HG03108 (cell line): Measurements from ENCODE around the gene RAI14.
"Not testable (repeated sequence)": the region's sequence is repeated elsewhere in the genome, so short reads cannot be mapped to it uniquely, and the experiment has no call there.

ENCODE experiments used
- ATAC-seq: cut with Tn5 transposase; IDR thresholded peaks from one replicate; pipeline ENCODE4 v1.9.1; 2021; ENCODE audit warnings: moderate library complexity; ENCODE audit not compliant: unreplicated experiment

The RAI14 gene

DNA sequence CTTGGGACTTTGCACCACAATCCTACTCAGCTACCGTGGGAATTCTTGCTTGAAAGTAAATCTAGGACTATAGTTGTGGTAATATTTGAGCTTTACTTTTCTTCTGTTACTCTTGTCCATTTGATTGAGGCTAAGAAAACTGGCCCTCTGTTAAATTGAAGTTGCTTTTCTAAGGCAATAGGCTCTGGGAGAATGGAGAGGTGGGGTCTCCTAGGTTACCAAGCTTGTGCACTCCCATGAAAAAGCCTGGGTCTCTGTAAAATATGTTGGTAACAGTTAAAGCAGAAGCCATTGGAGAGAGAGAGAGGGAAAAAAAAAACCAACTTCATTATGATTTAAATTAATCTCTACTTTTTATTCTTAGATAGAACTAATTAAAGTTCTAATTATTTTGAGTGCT lies 68.6 kb downstream of the RAI14 start:
- no peak for ATAC-seq

DNA sequence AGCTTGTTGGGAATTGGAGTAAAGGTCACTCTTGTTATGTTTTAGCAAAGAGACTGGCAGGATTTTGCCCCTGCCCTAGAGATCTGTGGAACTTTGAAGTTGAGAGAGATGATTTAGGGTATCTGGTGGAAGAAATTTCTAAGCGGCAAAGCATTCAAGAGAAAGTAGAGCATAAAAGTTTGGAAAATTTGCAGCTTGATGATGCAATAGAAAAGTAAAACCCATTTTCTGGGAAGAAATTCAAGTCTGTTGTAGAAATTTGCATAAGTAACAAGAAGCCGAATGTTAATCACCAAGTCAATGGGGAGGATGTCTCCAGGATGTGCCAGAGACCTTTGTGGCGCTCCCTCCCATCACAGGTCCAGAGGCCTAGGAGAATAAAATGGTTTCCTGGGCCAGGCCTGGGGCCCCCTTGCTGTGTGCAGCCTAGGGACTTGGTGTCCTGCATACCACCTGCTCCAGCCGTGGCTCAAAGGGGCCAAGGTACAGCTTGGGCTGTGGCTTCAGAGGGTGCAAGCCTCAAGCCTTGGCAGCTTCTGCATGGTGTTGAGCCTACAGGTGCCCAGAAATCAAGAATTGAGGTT lies 71.1 kb downstream of the RAI14 start:
- ATAC-seq, result not testable (repeated sequence)

DNA sequence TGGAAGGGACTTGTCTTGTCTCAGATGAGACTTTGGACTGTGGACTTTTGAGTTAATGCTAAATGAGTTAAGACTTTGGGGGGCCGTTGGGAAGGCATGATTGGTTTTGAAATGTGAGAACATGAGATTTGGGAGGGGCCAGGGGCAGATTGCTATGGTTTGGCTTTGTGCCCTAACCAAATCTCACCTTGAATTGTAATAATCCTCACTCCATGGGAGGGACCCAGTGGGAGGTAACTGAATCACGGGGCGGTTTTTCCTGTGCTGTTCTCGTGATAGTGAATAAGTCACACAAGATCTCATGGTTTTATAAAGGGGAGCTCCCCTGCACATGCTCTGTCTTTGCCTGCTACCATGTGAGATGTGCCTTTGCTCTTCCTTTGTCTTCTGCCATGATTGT lies 72.1 kb downstream of the RAI14 start:
- ATAC-seq, result no peak

DNA sequence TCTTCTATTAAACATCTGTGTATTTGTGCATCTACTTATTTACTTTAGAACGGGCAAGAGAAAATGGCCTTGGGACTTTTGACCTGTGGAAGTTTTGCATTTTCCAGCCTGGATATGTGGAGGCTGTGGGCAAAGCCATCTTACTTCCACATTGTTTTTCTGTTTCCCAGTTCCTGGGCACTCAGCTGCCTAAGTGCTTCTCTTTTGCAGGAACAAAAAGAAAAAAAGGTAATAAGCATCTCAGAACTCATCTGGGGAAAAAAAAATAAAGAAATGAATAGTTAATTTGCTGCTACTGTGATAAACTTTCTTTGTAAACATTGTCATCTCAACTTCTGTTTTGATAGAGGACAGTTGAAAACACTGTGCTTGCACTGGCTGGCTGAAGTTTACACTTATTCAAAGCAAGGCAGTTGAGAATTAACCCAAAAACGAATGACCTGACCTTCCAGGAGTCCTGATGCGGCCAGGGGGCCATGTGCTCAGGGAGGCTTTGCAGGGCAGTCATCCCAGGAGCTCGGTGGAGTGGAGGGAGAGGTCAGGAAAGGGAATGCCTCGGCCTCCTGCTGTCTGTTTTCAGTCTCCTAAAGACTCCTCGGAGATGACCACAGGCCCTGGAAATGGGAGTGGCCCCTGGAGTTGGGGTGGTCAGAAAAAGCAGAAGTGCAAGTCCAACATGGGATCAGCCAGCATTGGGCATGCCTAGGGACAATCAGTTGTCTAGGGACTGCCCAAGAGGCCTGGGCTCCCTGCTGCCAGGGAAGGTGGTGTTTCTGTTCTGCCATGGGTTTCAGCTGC lies 75.5 kb downstream of the RAI14 start:
- no peak for ATAC-seq

DNA sequence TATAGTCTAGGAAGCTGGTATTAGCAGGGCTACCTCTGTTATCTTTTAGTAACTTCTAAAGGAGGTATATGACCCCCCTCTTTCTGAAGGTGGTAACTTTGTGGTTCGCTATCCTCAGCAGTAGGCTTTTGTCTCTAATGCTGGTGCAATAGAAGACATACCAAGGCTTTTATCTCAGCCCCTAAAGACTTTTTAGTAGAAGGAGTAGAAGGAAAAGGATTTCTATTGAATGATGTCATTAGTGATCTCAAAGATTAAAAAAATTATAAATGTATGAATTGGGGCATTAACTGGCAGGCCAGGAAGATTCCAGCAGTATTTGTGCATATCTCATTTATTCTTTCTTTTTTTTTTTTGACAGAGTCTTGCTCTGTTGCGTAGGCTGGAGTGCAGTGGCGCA lies 78.2 kb downstream of the RAI14 start:
- no peak for ATAC-seq

DNA sequence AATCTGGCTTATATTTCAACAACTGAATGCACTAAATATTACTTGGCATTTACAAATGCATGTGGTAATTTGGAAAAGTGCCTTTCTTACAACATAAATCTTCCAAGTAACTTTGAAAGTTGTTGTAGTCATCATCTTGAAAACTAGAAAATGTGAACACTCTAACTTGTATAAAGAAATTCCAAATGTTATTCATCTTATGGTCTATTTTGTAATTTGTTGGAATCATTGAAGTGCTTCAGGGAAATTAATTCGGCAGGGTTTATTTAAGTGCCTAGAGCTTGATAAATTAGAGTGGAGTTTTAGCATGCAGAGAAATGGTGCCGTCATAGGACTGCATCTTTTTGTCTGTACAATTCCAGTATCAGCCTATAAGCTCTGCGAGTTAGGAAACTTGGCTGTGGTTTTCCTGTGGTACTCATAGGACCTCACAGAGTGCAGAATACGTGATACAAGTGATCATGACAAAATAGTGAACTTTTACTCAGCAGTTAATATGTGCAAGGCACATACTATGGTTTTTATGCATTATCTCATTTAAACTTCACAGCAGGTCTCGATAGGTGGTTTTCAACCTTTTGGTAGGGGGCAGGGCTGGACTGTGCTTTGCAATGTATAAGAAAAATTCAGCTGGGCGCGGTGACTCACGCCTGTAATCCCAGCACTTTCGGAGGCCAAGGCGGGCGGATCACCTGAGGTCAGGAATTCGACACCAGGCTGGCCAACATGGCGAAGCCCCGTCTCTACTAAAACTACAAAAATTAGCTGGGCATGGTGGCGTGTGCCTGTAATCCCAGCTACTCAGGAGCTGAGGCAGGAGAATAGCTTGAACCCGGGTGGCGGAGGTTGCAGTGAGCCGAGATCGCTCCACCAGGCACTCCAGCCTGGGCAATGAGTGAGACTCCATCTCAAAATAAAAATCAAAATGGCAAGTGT lies 79.6 kb downstream of the RAI14 start:
- ATAC-seq, result no peak

DNA sequence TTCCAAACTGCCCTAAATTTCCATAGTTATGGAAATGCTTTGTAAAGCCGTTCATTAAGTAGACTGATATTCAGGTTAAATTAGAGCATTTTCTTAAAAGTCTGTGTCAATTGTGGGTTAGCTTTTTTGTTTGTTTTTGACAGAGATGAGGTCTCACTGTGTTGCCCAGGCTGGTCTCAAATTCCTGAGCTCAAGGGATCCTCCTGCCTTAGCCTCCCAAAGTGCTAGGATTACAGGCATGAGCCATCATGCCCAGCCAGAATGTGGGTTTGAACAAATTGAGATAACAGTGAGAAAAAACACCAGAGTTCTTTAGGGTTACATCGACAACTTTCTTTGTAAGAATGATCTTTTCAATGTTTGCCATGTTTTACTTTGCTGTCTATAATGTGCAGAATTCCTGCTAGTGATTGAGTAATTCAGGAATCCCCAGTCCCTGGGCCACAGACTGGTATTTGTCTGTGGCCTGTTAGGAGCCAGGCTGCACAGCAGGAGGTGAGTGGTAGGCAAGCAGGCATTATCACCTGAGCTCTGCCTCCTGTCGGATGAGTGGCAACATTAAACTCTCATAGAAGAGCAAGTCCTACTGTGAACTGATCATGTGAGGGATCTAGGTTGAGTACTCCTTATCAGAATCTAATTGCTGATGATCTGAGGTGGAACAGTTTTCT lies 80.5 kb downstream of the RAI14 start:
- ATAC-seq, result no peak

DNA sequence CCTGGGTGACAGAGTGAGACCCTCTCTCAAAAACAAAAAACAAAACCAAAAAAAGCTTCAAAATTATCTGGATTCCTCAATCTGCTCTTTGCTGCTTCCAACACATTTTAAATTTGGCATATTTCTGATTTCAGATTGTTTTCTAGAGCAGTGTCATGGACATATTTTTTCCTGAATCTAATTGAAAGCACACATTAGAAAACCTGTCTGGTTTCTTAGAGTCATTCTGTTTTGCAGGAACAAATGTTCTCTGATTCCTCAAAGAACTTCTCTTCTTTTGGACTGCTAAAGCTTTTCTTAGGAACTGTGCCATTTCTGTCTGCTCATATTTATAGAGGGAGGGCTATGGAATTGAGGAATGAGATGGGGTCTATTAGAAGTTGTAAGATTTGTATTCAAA lies 81.6 kb downstream of the RAI14 start:
- ATAC-seq, result no peak

DNA sequence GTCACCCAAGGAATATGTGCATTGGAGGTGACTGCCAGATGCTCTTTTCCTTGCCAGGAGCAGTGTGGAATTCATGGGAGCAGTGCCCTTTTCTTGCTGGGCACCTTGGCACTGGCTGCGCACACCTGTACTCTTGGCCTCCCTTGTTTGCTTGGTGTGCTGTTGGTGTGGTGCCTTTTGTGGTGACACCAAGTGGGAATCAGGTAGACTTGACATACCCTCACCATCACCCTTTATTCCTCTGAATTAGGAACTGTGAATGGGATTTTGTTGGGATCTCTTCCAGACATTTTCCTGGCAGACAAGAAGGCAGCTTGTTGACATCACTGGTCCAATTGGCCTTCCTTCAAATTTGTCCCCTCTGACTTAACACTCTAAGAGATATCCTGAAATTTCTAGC lies 82.3 kb downstream of the RAI14 start:
- ATAC-seq, result no peak

DNA sequence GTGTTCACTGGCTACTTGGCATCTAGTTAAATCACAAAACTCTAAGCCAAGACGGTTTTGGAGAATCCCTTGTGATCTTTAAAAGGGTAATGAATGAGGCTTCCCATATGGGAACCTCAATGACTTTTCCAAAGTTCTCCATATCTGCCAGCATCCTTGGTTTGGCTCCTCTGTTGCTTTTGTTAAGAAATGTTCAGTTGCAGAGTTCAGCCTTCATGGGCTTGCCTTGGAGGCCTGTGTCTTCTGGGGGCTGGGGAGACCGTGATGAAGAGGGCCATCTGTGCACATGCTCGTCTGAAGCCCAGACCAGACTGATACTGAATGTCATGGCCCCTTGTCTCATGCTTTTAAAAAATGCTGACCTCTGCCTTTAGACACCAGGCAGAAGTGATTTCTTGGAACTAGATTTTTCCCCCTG lies 84.3 kb downstream of the RAI14 start:
- ATAC-seq, result no peak

DNA sequence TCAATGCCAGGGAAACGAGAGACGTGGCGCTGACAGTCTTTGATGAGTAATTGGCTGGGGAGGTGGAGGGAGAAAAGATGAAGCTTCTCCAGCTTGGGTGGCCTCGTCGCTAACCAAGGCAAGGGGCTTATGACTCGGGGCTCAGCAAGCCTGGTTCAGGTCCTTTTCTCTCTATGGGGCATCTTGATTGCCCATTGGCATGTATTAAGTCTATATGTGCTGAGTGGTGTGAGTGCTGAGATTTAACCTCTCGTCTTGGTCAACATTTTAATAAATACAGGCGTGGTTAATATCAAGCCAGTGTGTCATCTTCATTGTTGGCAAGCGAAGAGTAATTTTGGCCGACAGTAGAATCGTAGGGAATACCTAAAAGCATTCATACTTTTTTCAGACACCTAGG lies 85.9 kb downstream of the RAI14 start:
- no peak for ATAC-seq

DNA sequence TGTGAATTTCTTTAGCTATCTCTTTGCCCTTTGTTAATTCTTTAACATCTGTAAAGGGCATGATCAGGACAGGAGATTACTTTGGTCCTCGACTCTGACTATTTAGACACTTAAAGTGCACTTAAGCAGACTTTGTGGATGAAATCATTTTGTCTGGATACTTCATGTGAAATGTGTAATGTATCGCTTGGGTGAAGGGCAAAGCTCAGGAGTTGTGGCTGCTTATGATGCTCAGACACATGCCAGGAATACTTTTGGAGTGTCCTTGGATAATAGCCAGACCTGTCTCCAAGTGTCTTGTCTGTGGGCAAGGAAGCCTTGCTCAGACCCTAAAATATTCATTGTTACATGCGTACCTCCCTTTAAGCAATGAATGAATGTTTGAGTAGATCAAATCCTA lies 87.8 kb downstream of the RAI14 start:
- ATAC-seq, result no peak

DNA sequence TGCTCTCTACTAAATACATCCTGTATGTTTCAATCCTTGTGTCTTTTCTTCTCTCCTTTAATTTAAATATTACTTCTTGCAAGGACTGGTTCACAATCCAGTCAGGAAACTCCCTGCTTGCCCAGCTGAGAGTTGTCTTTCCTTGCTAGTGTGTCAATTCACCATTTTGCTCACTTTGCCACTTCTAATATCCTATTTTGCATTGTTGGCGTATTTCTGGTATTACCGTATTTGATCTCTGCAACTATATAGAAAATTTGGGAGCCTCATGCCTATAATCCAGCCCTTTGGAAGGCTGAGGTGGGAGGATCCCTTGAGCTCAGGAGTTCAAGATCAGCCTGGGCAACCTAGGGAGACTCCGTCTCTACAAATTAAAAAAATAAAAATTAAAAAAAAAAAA lies 92.3 kb downstream of the RAI14 start:
- ATAC-seq, result no peak

DNA sequence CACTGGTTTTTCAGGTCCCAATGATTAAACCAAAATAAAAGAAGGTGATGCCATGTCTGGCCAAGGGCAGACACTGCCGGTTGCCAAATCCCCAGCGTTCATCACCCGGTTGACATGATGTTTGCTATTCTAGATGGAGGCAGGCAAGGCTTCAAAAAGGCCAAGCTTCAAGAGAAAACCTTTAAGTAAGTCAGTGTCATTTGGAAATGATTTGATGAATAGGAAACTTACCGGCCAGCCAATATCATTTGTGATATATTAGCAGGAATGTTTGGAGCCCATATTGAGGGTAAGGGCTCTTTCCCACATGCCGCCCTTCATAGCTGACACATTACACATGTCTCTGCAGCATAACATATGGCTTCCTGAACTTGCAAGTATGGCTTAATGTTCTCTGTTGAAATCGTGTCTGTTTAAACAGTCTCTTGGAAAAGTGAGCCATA lies 93.3 kb downstream of the RAI14 start:
- ATAC-seq, result no peak

DNA sequence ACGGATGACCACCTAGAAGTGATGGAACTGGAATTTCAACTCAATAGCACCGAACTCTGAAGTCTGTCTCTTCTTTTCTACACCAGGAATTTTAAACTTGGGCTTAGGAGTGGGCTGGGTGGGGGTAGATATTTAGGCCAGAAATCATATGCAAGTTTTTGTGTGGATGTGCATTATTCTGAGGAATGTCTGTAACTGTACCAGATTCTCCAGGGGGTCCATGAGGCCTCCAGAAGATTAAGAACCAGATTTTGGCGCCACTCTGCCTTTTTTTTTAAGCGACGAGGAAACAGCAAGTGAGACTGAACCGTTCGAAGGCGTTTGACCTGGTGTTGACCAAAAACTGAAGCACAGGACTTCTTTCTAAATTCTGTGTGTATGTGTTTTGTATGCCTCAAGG lies 94.1 kb downstream of the RAI14 start:
- ATAC-seq, result no peak

DNA sequence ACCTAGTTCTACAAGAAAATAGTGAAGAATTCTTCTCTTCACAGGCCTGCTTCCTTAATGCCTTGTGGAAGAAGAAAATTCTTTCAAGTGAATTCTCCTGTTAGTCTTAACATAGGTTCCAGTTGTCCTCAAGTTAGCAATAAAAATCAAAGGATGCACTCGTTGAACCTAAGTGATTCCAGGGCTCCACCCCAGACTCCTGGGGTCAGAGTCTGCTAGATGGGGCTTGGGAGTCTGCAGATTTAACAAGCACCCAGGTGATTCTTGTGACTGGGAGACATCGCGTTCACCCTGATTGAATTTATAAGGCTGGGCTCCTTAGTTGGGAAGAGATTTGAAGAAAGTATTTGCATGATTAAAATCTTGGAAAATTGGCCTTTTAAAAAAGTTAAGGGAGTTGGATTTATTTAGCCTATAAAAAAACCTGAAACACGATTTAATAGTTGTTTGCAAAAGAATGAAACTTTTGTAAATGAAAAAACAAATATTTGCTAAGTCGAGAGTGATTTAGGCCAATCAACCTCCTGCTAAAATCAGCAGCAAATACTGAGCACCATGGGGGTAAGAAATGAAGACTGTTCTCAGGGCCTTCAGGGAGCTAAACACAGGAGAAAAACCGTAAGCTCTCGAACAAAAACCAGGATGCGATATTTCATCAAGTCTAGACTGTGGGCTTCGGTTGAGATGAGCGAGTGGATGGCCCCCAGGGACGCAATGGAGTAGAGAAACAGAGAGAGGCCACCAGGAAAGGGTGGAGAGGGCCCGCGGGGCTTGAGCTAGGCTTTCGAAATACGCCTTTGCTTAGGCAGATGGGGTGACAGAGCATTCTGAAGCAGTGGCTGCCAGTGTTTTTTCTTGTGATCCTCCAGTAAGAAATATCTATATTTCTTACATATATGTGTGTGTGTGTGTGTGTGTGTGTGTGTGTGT lies 95.9 kb downstream of the RAI14 start:
- ATAC-seq, result no peak

DNA sequence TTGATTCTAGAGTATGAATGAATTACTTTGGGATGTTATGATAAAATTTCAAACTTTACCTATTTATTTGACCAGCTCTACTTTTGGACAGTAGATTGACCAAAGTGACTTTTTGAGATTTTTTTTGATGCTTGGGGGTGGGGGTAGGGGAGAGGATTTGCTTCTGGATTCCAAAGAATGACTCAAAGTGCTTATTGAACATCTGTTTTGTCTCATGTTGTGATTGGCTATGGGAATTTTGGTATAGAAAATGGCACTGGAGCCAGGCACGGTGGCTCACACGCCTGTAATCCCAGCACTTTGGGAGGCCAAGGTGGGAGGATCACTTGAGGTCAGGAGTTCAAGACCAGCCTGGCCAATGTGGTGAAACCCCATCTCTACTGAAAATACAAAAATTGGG lies 97.1 kb downstream of the RAI14 start:
- ATAC-seq, result not testable (repeated sequence)

DNA sequence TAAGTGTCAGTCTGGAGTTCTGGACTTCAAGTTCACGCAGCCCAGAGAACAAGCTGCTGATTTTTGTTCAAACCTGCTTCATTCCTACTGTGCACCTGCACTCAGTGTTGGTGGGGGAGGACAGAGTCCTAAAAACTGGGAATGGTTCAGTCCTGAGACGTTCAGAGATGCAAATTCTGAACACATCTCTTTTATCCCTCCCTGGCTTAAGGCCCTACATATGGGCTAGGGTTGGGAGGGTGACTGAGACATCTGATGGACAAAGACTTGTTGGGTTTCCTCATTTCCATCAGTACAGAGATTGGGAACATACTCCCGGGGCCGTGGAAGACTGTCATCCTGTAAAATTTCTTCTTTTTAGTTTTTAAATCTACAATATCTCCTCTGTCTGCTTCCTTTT lies 99.8 kb downstream of the RAI14 start:
- no peak for ATAC-seq

DNA sequence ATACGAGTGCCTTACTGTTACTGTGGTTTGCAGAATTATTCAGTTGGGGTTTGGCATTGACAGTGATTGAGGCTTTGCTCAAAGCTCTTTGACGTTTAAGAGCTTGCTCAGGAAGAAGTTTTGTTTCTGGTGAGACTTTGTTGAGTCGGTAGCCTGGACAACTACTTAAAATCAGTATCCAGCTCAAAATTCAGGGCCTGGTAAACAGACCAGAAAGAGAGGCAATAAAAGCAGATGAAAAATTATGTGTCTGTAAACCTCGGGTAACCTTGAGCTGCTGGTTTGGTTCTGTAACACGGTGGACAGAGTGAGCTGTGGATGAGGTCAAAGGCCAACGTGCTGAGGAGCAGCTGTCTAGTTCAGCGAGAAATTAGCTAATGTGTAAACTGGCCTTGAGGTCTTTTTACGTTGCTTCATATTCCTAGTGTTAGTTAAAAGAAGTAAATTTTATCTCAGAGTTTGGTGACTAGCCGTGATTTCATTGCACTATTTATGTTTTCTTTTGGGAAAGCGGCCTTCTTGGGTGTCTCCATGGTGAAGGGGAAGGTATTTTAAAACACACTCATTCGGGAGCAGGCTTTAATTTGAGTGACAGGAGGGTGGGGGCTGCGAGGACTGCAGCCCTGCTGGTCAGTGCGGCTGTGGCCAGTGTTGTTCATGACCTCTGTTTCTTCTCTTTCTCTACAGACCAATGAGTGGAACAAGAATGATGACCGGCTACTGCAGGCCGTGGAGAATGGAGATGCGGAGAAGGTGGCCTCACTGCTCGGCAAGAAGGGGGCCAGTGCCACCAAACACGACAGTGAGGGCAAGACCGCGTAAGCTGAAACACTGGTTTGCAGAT lies 100.9 kb downstream of the RAI14 start:
- no peak for ATAC-seq
